NCI-H226 (cell line): ENCODE data around the gene NDC1.
"Not testable (repeated sequence)": the region's sequence is repeated elsewhere in the genome, so short reads cannot be mapped to it uniquely, and the experiment has no call there.

Source experiments
- DNase-seq: peaks from one replicate; pipeline ENCODE4 v3.0.0-alpha.2; 2015

Gene NDC1

GRCh38 chr1:53760497-53760896 lies 77.6 kb downstream of the NDC1 start:
- DNase-seq: not testable (repeated sequence)

GRCh38 chr1:53755874-53756273 lies 82.2 kb downstream of the NDC1 start:
- DNase-seq: no peak

- peak; percentile 19 for DNase-seq
Observed at GRCh38 chr1:53754484-53755312, 83.4 kb downstream of the NDC1 start.

GRCh38 chr1:53752281-53752680 lies 85.8 kb downstream of the NDC1 start:
- no peak for DNase-seq

- DNase-seq: no peak
Observed at GRCh38 chr1:53747841-53748240, 90.3 kb downstream of the NDC1 start.

GRCh38 chr1:53740621-53741105 lies 97.4 kb downstream of the NDC1 start:
- peak; percentile 15 for DNase-seq

- DNase-seq: peak; percentile 78
Observed at GRCh38 chr1:53739109-53739681, 98.9 kb downstream of the NDC1 start, which contains the start of gene GLIS1. TSS of gene GLIS1 (minus strand) at chr1:53739164. CDS start at chr1:53738064, 1,100 bp downstream.

GRCh38 chr1:53738205-53739108 lies 99.6 kb downstream of the NDC1 start:
- DNase-seq: no peak

- no peak for DNase-seq
Observed at GRCh38 chr1:53737648-53738204, 100.4 kb downstream of the NDC1 start.

GRCh38 chr1:53736290-53736689 lies 101.8 kb downstream of the NDC1 start:
- DNase-seq: no peak

- no peak for DNase-seq
Observed at GRCh38 chr1:53735681-53736080, 102.4 kb downstream of the NDC1 start.

- DNase-seq: no peak
Observed at GRCh38 chr1:53735261-53735660, 102.8 kb downstream of the NDC1 start.

- no peak for DNase-seq
Observed at GRCh38 chr1:53734650-53735211, 103.4 kb downstream of the NDC1 start.

GRCh38 chr1:53733975-53734649 lies 104.0 kb downstream of the NDC1 start:
- no peak for DNase-seq

- DNase-seq: no peak
Observed at GRCh38 chr1:53733447-53733931, 104.6 kb downstream of the NDC1 start.

- DNase-seq: no peak
Observed at GRCh38 chr1:53732912-53733317, 105.2 kb downstream of the NDC1 start.

GRCh38 chr1:53732409-53732808 lies 105.7 kb downstream of the NDC1 start:
- DNase-seq: no peak

- DNase-seq: no peak
Observed at GRCh38 chr1:53731779-53732305, 106.3 kb downstream of the NDC1 start.

- DNase-seq: no peak
Observed at GRCh38 chr1:53731043-53731600, 107.0 kb downstream of the NDC1 start.

GRCh38 chr1:53730224-53730865 lies 107.8 kb downstream of the NDC1 start:
- DNase-seq: no peak
